HepG2 (cell line): Measurements from ENCODE around the gene CTU1. TPM values are rescaled to one million over a fixed set of nuclear protein-coding genes. Genes with fewer than 3 reads are reported as not detected.

Experiments used
- ATAC-seq: fragments of 200-7000 bp; cut with Tn5 transposase; 3 replicates; pipeline ENCODE4 v1.9.1; 2020; ENCODE audit warnings: mild to moderate bottlenecking, moderate library complexity
- BruUV-seq: library from RNA; stranded (reverse); fragments of 400-500 nt; replicated peaks from 2 replicates; lab custom pipeline; 2021; lab: Mats Ljungman, UMichigan
- CTCF ChIA-PET: fragments of 300-600 bp; formaldehyde crosslinking; extraction: SDS; loops from one replicate; lab custom pipeline; 2021; ENCODE audit warnings: low total read pairs, inconsistent platforms, low intra/inter-chr PET ratio; lab: Yijun Ruan, JAX
- POLR2A ChIA-PET: fragments of 350-600 bp; sonication (Branson Sonifier 250); formaldehyde crosslinking; loops from one replicate; lab custom pipeline; 2020; ENCODE audit warnings: antibody characterized with exemption, inconsistent platforms; lab: Yijun Ruan, JAX
- DNase-seq: peaks from one replicate; pipeline ENCODE4 v3.0.0-alpha.2; 2015; ENCODE audit warnings: low spot score
- FAIRE-seq: peaks from 3 replicates; lab custom pipeline; 2011; peaks lifted over from hg19 to GRCh38; lab: Jason Lieb, UNC
- H2AFZ ChIP-seq: one replicate; pipeline ENCODE4 v1.6.1; 2011; ENCODE audit warnings: low read length, inconsistent platforms
- H3K27ac ChIP-seq: fragments of 300-600 bp; 3 replicates; pipeline ENCODE4 v1.8.0; 2011; ENCODE audit warnings: mixed run types, mild to moderate bottlenecking, mixed read lengths, low read length, inconsistent platforms; ENCODE audit not compliant: insufficient read depth; ENCODE audit errors: extremely low read length
- H3K27me3 ChIP-seq, 2 experiments: fragments of 200-600 bp in 1 of 2; 2 replicates in 1 of 2; 3 replicates in 1 of 2; pipeline versions ENCODE4 v1.6.0 to v1.8.0; 2011; ENCODE audit warnings: low read length in 2 of 2, mild to moderate bottlenecking in 2 of 2, moderate library complexity in 2 of 2, inconsistent platforms in 1 of 2; ENCODE audit not compliant: insufficient read depth in 2 of 2, control insufficient read depth in 1 of 2
- H3K36me3 ChIP-seq, 2 experiments: fragments of 200-600 bp in 1 of 2; replicated peaks in 1 of 2; 2 replicates in 1 of 2; 3 replicates in 1 of 2; pipeline versions ENCODE4 v1.5.1 to v1.8.0; 2011; ENCODE audit warnings: low read length in 2 of 2, inconsistent platforms in 1 of 2; ENCODE audit not compliant: insufficient read depth in 2 of 2, control insufficient read depth in 1 of 2
- H3K4me1 ChIP-seq: 2 replicates; pipeline ENCODE4 v1.5.1; 2012; ENCODE audit warnings: low read length, inconsistent platforms; ENCODE audit not compliant: insufficient read depth
- H3K4me2 ChIP-seq: 2 replicates; pipeline ENCODE4 v1.6.0; 2011; ENCODE audit warnings: low read depth, low read length, inconsistent platforms
- H3K4me3 ChIP-seq, 3 experiments: fragments of 200-600 bp in 1 of 3; sonication (generic), shearing (Covaris generic) in 1 of 3; replicated peaks in 1 of 3; 2 replicates each; pipeline ENCODE4 v1.5.1; 2011 to 2016; ENCODE audit warnings: low read length in 3 of 3, inconsistent platforms in 2 of 3, low read depth in 2 of 3, mild to moderate bottlenecking in 2 of 3, control low read depth in 1 of 3, mixed read lengths in 1 of 3; ENCODE audit not compliant: insufficient read depth in 1 of 3
- H3K79me2 ChIP-seq: one replicate; pipeline ENCODE4 v1.6.1; 2011; ENCODE audit warnings: low read length, inconsistent platforms; ENCODE audit not compliant: insufficient read depth
- H3K9ac ChIP-seq: 2 replicates; pipeline ENCODE4 v1.6.0; 2011; ENCODE audit warnings: mild to moderate bottlenecking, low read depth, low read length, inconsistent platforms; ENCODE audit not compliant: insufficient read depth
- H3K9me3 ChIP-seq: 2 replicates; pipeline ENCODE4 v1.5.1; 2012; ENCODE audit warnings: mild to moderate bottlenecking, low read length
- H4K20me1 ChIP-seq: 2 replicates; pipeline ENCODE4 v1.6.0; 2011; ENCODE audit warnings: inconsistent platforms, mild to moderate bottlenecking, low read length, moderate library complexity; ENCODE audit not compliant: insufficient read depth
- ATAD3A ChIP-seq: sonication (generic); formaldehyde crosslinking; IDR thresholded peaks from 2 replicates; pipeline ENCODE4 v1.4.0; 2020; ENCODE audit warnings: missing genetic modification reagents
- ATF7-NPFF ChIP-seq: sonication (generic); formaldehyde crosslinking; IDR thresholded peaks from 2 replicates; pipeline ENCODE4 v1.8.1; 2023; ENCODE audit warnings: mild to moderate bottlenecking, low read depth, missing genetic modification reagents, moderate library complexity
- CREB1 ChIP-seq, 2 experiments: fragments of 450-650 bp in 1 of 2; IDR thresholded peaks; 2 replicates each; pipeline ENCODE4 v1.6.1; 2016 to 2017; ENCODE audit warnings: control low read depth in 1 of 2, mild to moderate bottlenecking in 1 of 2, missing compliant biosample characterization in 1 of 2, missing genetic modification characterization in 1 of 2
- HINFP ChIP-seq: sonication (generic); formaldehyde crosslinking; IDR thresholded peaks from 2 replicates; pipeline ENCODE4 v1.4.0; 2020; ENCODE audit warnings: low read depth, mild to moderate bottlenecking, missing genetic modification reagents
- HMGXB4 ChIP-seq, 2 experiments: sonication (generic) in 1 of 2; formaldehyde crosslinking in 1 of 2; IDR thresholded peaks; 2 replicates each; pipeline versions ENCODE4 v1.4.0 to v1.6.1; 2018 to 2020; ENCODE audit warnings: missing genetic modification reagents in 2 of 2, borderline replicate concordance in 1 of 2, low read depth in 1 of 2, mild to moderate bottlenecking in 1 of 2, missing biosample characterization in 1 of 2
- KDM5A ChIP-seq: fragments of 200-600 bp; sonication (generic); IDR thresholded peaks from 2 replicates; pipeline ENCODE4 v1.7.0; 2018; ENCODE audit warnings: antibody characterized with exemption, mild to moderate bottlenecking, low read length, borderline replicate concordance
- MEIS1 ChIP-seq: sonication (generic); formaldehyde crosslinking; IDR thresholded peaks from 2 replicates; pipeline ENCODE4 v1.9.0; 2021; ENCODE audit warnings: mild to moderate bottlenecking, missing genetic modification reagents, moderate library complexity, borderline replicate concordance
- MXD4 ChIP-seq: IDR thresholded peaks from 2 replicates; pipeline ENCODE4 v1.6.1; 2016; ENCODE audit warnings: mild to moderate bottlenecking, missing biosample characterization, missing genetic modification reagents
- ONECUT2 ChIP-seq: sonication (generic); formaldehyde crosslinking; IDR thresholded peaks from 2 replicates; pipeline ENCODE4 v1.4.0; 2020; ENCODE audit warnings: missing genetic modification reagents
- PITX1 ChIP-seq: sonication (generic); formaldehyde crosslinking; IDR thresholded peaks from 2 replicates; pipeline ENCODE4 v1.5.1; 2020; ENCODE audit warnings: mild to moderate bottlenecking, missing genetic modification reagents
- SRY ChIP-seq: sonication (generic); formaldehyde crosslinking; IDR thresholded peaks from 2 replicates; pipeline ENCODE4 v1.8.0; 2022; ENCODE audit warnings: mild to moderate bottlenecking, missing genetic modification reagents
- ZNF263 ChIP-seq: sonication (generic); formaldehyde crosslinking; IDR thresholded peaks from 2 replicates; pipeline ENCODE4 v1.4.0; 2020; ENCODE audit warnings: missing genetic modification reagents
- ZNF431 ChIP-seq: sonication (generic); formaldehyde crosslinking; IDR thresholded peaks from 2 replicates; pipeline ENCODE4 v1.9.0; 2022; ENCODE audit warnings: missing genetic modification reagents, low read depth, mild to moderate bottlenecking, borderline replicate concordance
- ZNF558 ChIP-seq: sonication (generic); formaldehyde crosslinking; IDR thresholded peaks from 2 replicates; pipeline ENCODE4 v1.9.0; 2022; ENCODE audit warnings: mild to moderate bottlenecking, missing genetic modification reagents, borderline replicate concordance
- ZNF691 ChIP-seq: sonication (generic); formaldehyde crosslinking; IDR thresholded peaks from 2 replicates; pipeline ENCODE4 v1.4.0; 2020; ENCODE audit warnings: missing genetic modification reagents, low read depth, mild to moderate bottlenecking, borderline replicate concordance
- WGBS: methylation state at CpG from one replicate; pipeline ENCODE4 v1.1.6; 2017; ENCODE audit warnings: low lambda C conversion rate; 5-methylcytosine and 5-hydroxymethylcytosine counted together
- in situ Hi-C: cut with HindIII; loops from 2 replicates; pipeline ENCODE4 v1.10.0; 2017; ENCODE audit warnings: low pct_unique_long_range_greater_than_20kb; ENCODE audit not compliant: extremely low pct_ligation_motif_present
- intact Hi-C: fragments of 100-400 bp; cut with micrococcal nuclease; formaldehyde crosslinking; loops from one replicate; pipeline ENCODE4 v1.10.0; 2022; ENCODE audit not compliant: unreplicated experiment
- polyA plus RNA-seq, 8 experiments: library from polyadenylated mRNA; depleted of rRNA in 3 of 8; stranded (reverse) in 7 of 8; unstranded in 1 of 8; fragments of >200 nt; fragmentation: Illumina TruSeq in 4 of 8; extraction: Trizol in 4 of 8; gene quantifications; 2 replicates each; pipeline versions ENCODE4 v1.2.1 to v1.2.3, GENCODE V29; 2011 to 2016; ENCODE audit warnings: low read depth in 4 of 8, missing spikeins in 1 of 8, mixed read lengths in 1 of 8; ENCODE audit not compliant: insufficient read depth in 1 of 8
- total RNA-seq, 5 experiments: library from RNA; depleted of rRNA; stranded (reverse); fragments of >200 nt; fragmentation: Illumina TruSeq; extraction: Trizol; gene quantifications; 2 replicates each; pipeline ENCODE4 v1.2.3, GENCODE V29; 2016; ENCODE audit warnings: low read depth in 1 of 5

The CTU1 gene
- total and polyA plus RNA-seq, 2 of the 13 experiments (the other 11 are each of a cell fraction or from before 2014, with no cell fraction given): 1.9 to 2.9 TPM

- H3K36me3 ChIP-seq: peaks cover 3 to 6% of the 10 kb centered on the region in 2 experiments; a peak in 2 of 5 replicates
- ChIA-PET POLR2A (no interaction called here), CTCF (no interaction called here)
- peak overlapping the region; percentile 92 for H3K4me2 ChIP-seq
- intact Hi-C loops: loop anchor here (10.0 kb wide), 1 partner anchor 173 kb away; no protein-coding TSS in a partner anchor
- H3K27me3 ChIP-seq: peaks cover 0 to 3% of the 10 kb centered on the region in 2 experiments; a peak in 1 of 5 replicates
- H4K20me1 ChIP-seq: no peaks in the 10 kb centered on the region
- H3K4me3 ChIP-seq: peak overlapping the region; percentile 66 to 91 (median 90)
- peak; percentile 37 for DNase-seq
- ATAC-seq: peak; percentile 62
- H3K79me2 ChIP-seq: peaks cover 3% of the 10 kb centered on the region
- H2AFZ ChIP-seq: no peak overlapping the region
- peak overlapping the region; percentile 76 for H3K9ac ChIP-seq
- peaks cover 15% of the 10 kb centered on the region for H3K4me1 ChIP-seq
- TSS peak; percentile 65 for BruUV-seq
- in situ Hi-C loops: no loop called here
- H3K27ac ChIP-seq: peak overlapping the region; percentile 52
- no peaks in the 10 kb centered on the region for H3K9me3 ChIP-seq
- WGBS: 15% methylated on average over 9 of the region's 18 CpGs
- no peak for FAIRE-seq
- 0 out of 2 replicates have a peak, but pooled peaks have one; percentile 14 for TF ChIP-seq CREB1 (IDR thresholded peaks at IDR 0.05)
- no peak for TF ChIP-seq CREB1 (CRISPR knock-in tag; IDR thresholded peaks at IDR 0.05)
- 0 out of 2 replicates have a peak, but pooled peaks have one; percentile 37 for TF ChIP-seq ZNF263 (CRISPR knock-in tag)
- TF ChIP-seq ONECUT2 (CRISPR knock-in tag): no peak
- TF ChIP-seq ZNF691 (CRISPR knock-in tag): peak; percentile 51; the same call in 1 of the 2 replicates
- TF ChIP-seq ZNF558: 0 out of 2 replicates have a peak, but pooled peaks have one; percentile 47
- TF ChIP-seq ATF7-NPFF: 0 out of 2 replicates have a peak, but pooled peaks have one; percentile 22
- TF ChIP-seq PITX1: no peak
- TF ChIP-seq HMGXB4 (CRISPR knock-in tag; IDR thresholded peaks at IDR 0.05; ENCODE audit: borderline replicate concordance in 1 of 2, low read depth in 1 of 2): peak in 1 of 2 experiments; percentile 32; a peak in 1 of 4 replicates
- peak; percentile 4; the same call in 1 of the 2 replicates for TF ChIP-seq SRY (CRISPR knock-in tag)
- peak; percentile 23; the same call in 1 of the 2 replicates for TF ChIP-seq KDM5A
- TF ChIP-seq MEIS1 (CRISPR knock-in tag): 0 out of 2 replicates have a peak, but pooled peaks have one; percentile 35
- no peak for TF ChIP-seq ATAD3A (CRISPR knock-in tag)
- TF ChIP-seq HINFP (CRISPR knock-in tag): 0 out of 2 replicates have a peak, but pooled peaks have one; percentile 63
- 0 out of 2 replicates have a peak, but pooled peaks have one; percentile 5 for TF ChIP-seq MXD4 (CRISPR knock-in tag)
- TF ChIP-seq ZNF431 (CRISPR knock-in tag): 0 out of 2 replicates have a peak, but pooled peaks have one; percentile 22
Observed at GRCh38 chr19:51107406-51108065, 673 bp downstream of the CTU1 start.
